ENCODE data around the gene CATSPERZ. TPM values are rescaled to one million over a fixed set of nuclear protein-coding genes. Genes with fewer than 3 reads are reported as not detected.

Gene CATSPERZ
- polyA plus RNA-seq, 1 experiment = not detected

GRCh38 chr11:64291752-64292459 is 8.3 kb upstream of the CATSPERZ start:
- no peak for TF ChIP-seq CTCF (IDR thresholded peaks at IDR 0.05; ENCODE audit: insufficient read depth, low read depth, low read length)
- DNase-seq (ENCODE audit: low read depth) = no peak
- H3K36me3 ChIP-seq (ENCODE audit: control insufficient read depth, insufficient read depth, low read length) = no peaks in the 10 kb centered on the region
- peaks cover 36% of the 10 kb centered on the region for H3K27me3 ChIP-seq (ENCODE audit: control insufficient read depth, insufficient read depth, low read length)
- CTCF ChIA-PET = interaction anchor here (1.1 to 9.2 kb wide), 3 partner anchors 9 to 13 kb away, joined by 5 to 88 read pairs (median 11); partner anchors contain the start of gene CATSPERZ
- POLR2A ChIA-PET = no interaction called here
- peak overlapping the region; percentile 20 for H3K4me3 ChIP-seq (ENCODE audit: low read depth, low read length)

- no peak for TF ChIP-seq CTCF (IDR thresholded peaks at IDR 0.05; ENCODE audit: insufficient read depth, low read depth, low read length)
- Histone ChIP-seq H3K36me3 (ENCODE audit: control insufficient read depth, insufficient read depth, low read length) (no peaks in the 10 kb centered on the region), H3K27me3 (ENCODE audit: control insufficient read depth, insufficient read depth, low read length) (peaks cover 42% of the 10 kb centered on the region), H3K4me3 (ENCODE audit: low read depth, low read length) (peak overlapping the region; percentile 20; the same call in 1 of the 2 replicates)
- POLR2A ChIA-PET = no interaction called here
- CTCF ChIA-PET = interaction anchor here (1.1 to 1.5 kb wide), 2 partner anchors 8 to 12 kb away, joined by 5 to 11 read pairs; no protein-coding TSS in a partner anchor
- DNase-seq (ENCODE audit: low read depth) = no peak
Measured at GRCh38 chr11:64292460-64293254, 7.5 kb upstream of the CATSPERZ start.

- no peak for TF ChIP-seq CTCF (IDR thresholded peaks at IDR 0.05; ENCODE audit: insufficient read depth, low read depth, low read length)
- no peaks in the 10 kb centered on the region for H3K36me3 ChIP-seq (ENCODE audit: control insufficient read depth, insufficient read depth, low read length)
- DNase-seq (ENCODE audit: low read depth) = no peak
- CTCF ChIA-PET = interaction anchor here (0.7 kb wide), 2 partner anchors 91 to 425 kb away, joined by 4 read pairs; no protein-coding TSS in a partner anchor
- POLR2A ChIA-PET = no interaction called here
- peaks cover 51% of the 10 kb centered on the region for H3K27me3 ChIP-seq (ENCODE audit: control insufficient read depth, insufficient read depth, low read length)
- H3K4me3 ChIP-seq (ENCODE audit: low read depth, low read length) = no peak overlapping the region
Measured at GRCh38 chr11:64294774-64295173, 5.4 kb upstream of the CATSPERZ start.

- ChIA-PET POLR2A (no interaction called here), CTCF (interaction anchor here (0.7 to 1.8 kb wide), 2 partner anchors 9 to 92 kb away, joined by 4 to 8 read pairs; no protein-coding TSS in a partner anchor)
- H3K4me3 ChIP-seq (ENCODE audit: low read depth, low read length) = no peak overlapping the region
- no peak for TF ChIP-seq CTCF (IDR thresholded peaks at IDR 0.05; ENCODE audit: insufficient read depth, low read depth, low read length)
- DNase-seq (ENCODE audit: low read depth) = no peak
- peaks cover 52% of the 10 kb centered on the region for H3K27me3 ChIP-seq (ENCODE audit: control insufficient read depth, insufficient read depth, low read length)
- no peaks in the 10 kb centered on the region for H3K36me3 ChIP-seq (ENCODE audit: control insufficient read depth, insufficient read depth, low read length)
Measured at GRCh38 chr11:64295760-64296159, 4.4 kb upstream of the CATSPERZ start.

GRCh38 chr11:64296236-64296635 is 3.9 kb upstream of the CATSPERZ start:
- no peak for TF ChIP-seq CTCF (IDR thresholded peaks at IDR 0.05; ENCODE audit: insufficient read depth, low read depth, low read length)
- ChIA-PET POLR2A (no interaction called here), CTCF (interaction anchor here (1.8 kb wide), 1 partner anchor 8 kb away, joined by 8 read pairs; no protein-coding TSS in a partner anchor)
- peaks cover 48% of the 10 kb centered on the region for H3K27me3 ChIP-seq (ENCODE audit: control insufficient read depth, insufficient read depth, low read length)
- no peak overlapping the region for H3K4me3 ChIP-seq (ENCODE audit: low read depth, low read length)
- no peaks in the 10 kb centered on the region for H3K36me3 ChIP-seq (ENCODE audit: control insufficient read depth, insufficient read depth, low read length)
- DNase-seq (ENCODE audit: low read depth) = no peak

Data from BJ (cell line).